ENCODE measurements around the gene HOXA2. TPM values are rescaled to one million over a fixed set of nuclear protein-coding genes. Genes with fewer than 3 reads are reported as not detected.

The HOXA2 gene
- total RNA-seq, 1 donor from 2014 or later: 0.69 TPM

DNA sequence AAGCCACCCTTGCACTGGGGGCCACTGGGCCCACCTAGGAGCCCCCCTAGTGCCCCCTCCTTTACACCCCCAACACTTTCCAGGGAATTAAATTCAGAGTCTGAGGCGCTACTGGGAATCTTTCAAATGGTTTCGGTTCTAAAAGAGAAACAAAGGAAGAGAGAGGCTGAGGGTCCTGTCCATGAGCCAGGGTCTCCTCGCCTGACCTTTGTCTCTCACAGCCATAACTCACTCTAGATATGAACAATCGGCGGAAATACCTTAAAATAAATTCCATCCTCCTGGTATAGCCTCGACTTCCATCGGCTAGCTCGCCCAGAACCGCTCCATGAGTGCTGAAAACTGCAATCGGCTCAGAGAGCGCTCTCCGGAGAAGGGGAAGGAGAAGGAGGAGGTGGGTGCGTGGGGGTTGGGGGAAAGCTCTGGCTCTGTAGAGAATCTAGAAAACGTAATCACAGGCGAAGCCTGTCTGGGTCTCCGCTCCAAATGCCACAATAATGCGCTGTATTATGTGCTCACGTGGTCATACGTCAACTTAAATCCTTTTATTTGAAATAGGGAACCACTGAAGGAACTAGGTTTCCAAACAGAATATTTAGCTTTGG lies 15.5 kb upstream of the HOXA2 start:
- no peak for DNase-seq (ENCODE audit: low read depth)
- TF ChIP-seq, protein P1, sequence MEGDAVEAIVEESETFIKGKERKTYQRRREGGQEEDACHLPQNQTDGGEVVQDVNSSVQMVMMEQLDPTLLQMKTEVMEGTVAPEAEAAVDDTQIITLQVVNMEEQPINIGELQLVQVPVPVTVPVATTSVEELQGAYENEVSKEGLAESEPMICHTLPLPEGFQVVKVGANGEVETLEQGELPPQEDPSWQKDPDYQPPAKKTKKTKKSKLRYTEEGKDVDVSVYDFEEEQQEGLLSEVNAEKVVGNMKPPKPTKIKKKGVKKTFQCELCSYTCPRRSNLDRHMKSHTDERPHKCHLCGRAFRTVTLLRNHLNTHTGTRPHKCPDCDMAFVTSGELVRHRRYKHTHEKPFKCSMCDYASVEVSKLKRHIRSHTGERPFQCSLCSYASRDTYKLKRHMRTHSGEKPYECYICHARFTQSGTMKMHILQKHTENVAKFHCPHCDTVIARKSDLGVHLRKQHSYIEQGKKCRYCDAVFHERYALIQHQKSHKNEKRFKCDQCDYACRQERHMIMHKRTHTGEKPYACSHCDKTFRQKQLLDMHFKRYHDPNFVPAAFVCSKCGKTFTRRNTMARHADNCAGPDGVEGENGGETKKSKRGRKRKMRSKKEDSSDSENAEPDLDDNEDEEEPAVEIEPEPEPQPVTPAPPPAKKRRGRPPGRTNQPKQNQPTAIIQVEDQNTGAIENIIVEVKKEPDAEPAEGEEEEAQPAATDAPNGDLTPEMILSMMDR (conservative IDR thresholded peaks at IDR 0.05; ENCODE audit: low read depth, low read length): no peak
- peak overlapping the region; percentile 74 for H3K4me3 ChIP-seq (ENCODE audit: low read depth, low read length)

DNA sequence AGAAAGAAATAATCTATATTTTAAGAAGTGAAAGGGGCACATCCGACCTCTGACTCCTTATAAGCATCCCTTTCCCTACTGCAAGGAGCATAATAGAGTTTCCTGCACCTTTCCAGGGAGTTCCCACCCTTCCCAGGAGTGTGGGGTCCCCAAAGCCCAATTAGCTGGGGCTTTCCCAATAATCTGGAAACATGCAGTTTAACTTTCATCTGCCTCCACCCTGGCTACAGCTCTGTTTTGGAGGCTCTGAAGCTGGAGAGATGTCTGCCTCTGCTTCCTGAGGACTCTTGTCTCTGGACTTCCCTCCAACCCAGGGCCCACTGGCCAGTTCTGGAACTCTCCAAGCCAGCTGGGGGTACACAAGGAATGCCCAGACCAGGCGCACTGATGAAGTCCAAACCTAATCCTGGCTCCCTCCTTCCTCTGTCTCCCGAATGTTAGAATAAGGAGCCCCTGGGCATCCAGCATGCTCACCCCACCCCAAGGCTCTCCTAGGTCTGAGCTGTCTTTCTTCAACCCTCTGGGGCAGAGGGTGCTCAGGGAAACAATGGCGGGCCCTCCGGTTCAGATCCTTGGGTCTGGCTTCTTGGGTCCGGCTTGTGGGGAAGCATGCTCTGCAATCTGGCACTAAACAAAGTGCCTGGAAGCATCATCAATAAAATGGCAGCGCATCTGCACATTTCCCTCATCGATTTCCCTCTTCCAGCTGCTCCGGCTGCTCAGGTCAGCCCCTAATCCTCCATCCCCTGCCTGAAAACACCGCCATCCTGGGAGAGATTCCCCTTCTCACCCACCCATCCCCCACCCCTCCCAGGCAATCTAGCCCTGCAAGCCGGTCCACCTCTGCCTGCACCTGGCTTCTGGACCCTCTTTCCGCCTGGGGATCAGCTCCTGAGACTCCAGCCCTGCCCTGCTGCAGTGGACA lies 14.7 kb upstream of the HOXA2 start:
- TF ChIP-seq, protein P1 (conservative IDR thresholded peaks at IDR 0.05; ENCODE audit: low read depth, low read length): no peak
- H3K4me3 ChIP-seq (ENCODE audit: low read depth, low read length): peak overlapping the region; percentile 74
- DNase-seq (ENCODE audit: low read depth): no peak

DNA sequence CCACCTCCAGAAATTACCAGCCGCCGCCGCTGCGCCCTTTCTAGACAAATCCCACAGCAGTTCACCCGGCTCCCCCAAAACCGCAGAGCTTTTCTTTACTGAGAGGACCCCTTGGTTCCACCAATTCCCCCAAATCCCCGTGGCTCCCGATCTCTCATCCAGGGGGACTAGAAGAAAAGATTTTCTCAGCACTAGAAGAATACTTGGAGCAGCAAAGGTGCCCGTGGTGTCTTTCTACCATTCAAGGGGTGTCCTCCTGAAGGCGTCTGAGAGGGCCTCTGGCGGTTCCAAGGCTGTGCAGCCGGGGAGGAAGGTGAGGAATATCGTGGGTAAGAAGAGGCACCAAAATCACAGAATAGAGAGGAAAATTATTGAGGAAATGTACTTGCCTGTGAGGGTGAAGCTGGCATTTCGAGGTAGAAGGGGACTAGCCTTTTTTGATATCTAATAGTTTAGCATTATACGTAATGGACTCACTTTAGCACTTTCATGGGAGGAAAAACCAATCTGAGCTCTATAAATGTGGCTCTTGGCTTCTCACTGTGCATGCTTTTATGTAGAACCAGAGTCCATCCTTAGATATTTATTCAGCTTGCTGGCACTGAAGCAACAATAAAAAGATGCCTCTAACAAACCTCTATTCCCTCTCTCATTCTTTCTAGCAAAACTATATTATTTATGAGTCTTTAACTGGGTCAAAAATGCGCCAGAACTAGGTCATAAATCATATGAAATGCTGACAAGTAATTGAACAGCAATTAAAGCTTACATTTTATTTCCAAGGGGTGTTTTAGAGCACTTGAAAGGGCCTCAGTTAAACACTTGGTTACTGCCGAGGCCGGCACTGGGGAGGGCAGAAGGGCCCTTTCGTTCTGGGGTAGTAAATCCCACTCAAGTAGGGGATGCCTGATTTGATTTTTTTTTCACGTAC lies 13.8 kb upstream of the HOXA2 start:
- H3K4me3 ChIP-seq (ENCODE audit: low read depth, low read length): peak overlapping the region; percentile 74
- TF ChIP-seq, protein P1 (conservative IDR thresholded peaks at IDR 0.05; ENCODE audit: low read depth, low read length): no peak
- DNase-seq (ENCODE audit: low read depth): no peak

DNA sequence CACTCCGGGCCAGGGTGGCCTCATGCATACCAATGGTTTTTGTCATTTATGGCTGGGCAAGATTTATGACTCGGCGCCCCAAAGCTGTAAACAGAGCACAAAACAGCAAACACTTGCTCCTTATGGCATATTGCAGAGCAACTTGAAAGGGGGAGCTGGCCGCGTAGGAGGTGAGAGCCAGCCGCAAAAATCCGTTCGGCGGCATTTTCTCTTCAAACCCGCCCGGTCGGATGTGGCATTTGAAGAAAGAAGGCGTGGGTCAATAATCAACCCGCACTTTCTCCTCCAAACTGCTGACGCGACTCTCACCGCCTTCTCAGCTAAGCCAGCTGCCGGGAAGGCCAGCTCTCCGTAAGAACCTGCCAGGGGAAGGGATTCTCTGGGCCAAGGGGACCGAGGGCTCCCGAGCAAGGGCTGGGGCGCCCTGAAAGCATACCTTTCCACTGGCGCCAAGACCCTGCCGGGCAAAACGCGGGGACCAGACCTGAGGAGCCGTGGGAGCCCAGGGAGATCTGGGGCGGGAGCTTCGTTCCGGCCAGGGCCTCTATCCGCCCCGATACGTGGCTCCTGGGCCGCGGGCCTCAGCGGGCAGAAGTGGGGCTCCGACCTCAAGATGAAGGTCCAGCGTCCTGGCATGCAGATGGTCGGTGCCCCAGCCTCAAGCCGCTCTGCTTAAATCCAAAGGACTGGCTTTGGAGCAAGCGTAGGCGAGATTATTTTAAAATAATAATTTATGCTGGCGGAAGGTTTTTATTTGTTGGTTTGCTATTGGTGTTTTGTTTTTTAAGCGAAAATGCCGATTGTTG lies 12.9 kb upstream of the HOXA2 start:
- TF ChIP-seq, protein P1 (conservative IDR thresholded peaks at IDR 0.05; ENCODE audit: low read depth, low read length): no peak
- no peak for DNase-seq (ENCODE audit: low read depth)
- H3K4me3 ChIP-seq (ENCODE audit: low read depth, low read length): peak overlapping the region; percentile 74

DNA sequence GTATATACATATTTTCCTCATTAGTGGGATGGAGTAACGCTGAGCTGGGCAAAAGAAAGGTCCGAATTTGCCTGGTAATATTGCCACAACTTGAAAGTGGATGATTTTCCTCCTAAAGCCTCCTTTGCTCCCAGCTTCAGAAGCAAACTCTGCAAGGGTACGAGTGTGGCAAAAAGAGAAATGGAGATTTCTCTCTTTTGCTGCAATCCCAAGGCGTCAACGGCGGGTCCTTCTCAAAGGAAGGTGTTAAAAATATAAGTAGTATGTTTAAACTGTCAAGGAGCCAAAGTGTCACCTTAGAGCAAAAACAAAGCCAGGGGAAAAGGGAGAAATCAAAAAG lies 12.4 kb upstream of the HOXA2 start:
- peak overlapping the region; percentile 74 for H3K4me3 ChIP-seq (ENCODE audit: low read depth, low read length)
- no peak for DNase-seq (ENCODE audit: low read depth)
- TF ChIP-seq, protein P1 (conservative IDR thresholded peaks at IDR 0.05; ENCODE audit: low read depth, low read length): no peak

Measured in epithelial cell of proximal tubule (primary cell).